HG02588 (cell line): ENCODE measurements around the gene GSAP.
A peak's percentile ranks its signal among the peaks of the same experiment; 100 is the strongest.
"Not testable (repeated sequence)": the region's sequence is repeated elsewhere in the genome, so short reads cannot be mapped to it uniquely, and the experiment has no call there.

Experiments used
- ATAC-seq: cut with Tn5 transposase; IDR thresholded peaks from one replicate; pipeline ENCODE4 v1.9.1; 2021; ENCODE audit warnings: mild to moderate bottlenecking, moderate library complexity; ENCODE audit not compliant: unreplicated experiment

The GSAP gene

GRCh38 chr7:77360969-77361368, 55.2 kb downstream of the GSAP start:
- no peak for ATAC-seq

- no peak for ATAC-seq
Measured at GRCh38 chr7:77360104-77360503, 56.0 kb downstream of the GSAP start.

GRCh38 chr7:77359599-77359998, 56.5 kb downstream of the GSAP start:
- ATAC-seq = no peak

GRCh38 chr7:77354914-77355313, 61.2 kb downstream of the GSAP start:
- ATAC-seq = no peak

GRCh38 chr7:77354484-77354883, 61.7 kb downstream of the GSAP start:
- ATAC-seq = no peak

GRCh38 chr7:77353911-77354310, 62.2 kb downstream of the GSAP start:
- ATAC-seq = no peak

GRCh38 chr7:77353407-77353721, 62.8 kb downstream of the GSAP start:
- ATAC-seq = no peak

- ATAC-seq = no peak
Measured at GRCh38 chr7:77352665-77353406, 63.3 kb downstream of the GSAP start.

GRCh38 chr7:77351539-77352004, 64.6 kb downstream of the GSAP start:
- peak; percentile 89 for ATAC-seq

- no peak for ATAC-seq
Measured at GRCh38 chr7:77349141-77349540, 67.0 kb downstream of the GSAP start.

- ATAC-seq = no peak
Measured at GRCh38 chr7:77348371-77348813, 67.8 kb downstream of the GSAP start.

GRCh38 chr7:77346441-77346840, 69.7 kb downstream of the GSAP start:
- no peak for ATAC-seq

- ATAC-seq = not testable (repeated sequence)
Measured at GRCh38 chr7:77345426-77345825, 70.7 kb downstream of the GSAP start.

- no peak for ATAC-seq
Measured at GRCh38 chr7:77339726-77340125, 76.4 kb downstream of the GSAP start.

- no peak for ATAC-seq
Measured at GRCh38 chr7:77338883-77339629, 77.1 kb downstream of the GSAP start.

GRCh38 chr7:77338260-77338659, 77.9 kb downstream of the GSAP start:
- no peak for ATAC-seq

GRCh38 chr7:77337456-77337990, 78.6 kb downstream of the GSAP start:
- no peak for ATAC-seq

GRCh38 chr7:77335581-77335980, 80.6 kb downstream of the GSAP start:
- no peak for ATAC-seq

GRCh38 chr7:77334039-77334438, 82.1 kb downstream of the GSAP start:
- not testable (repeated sequence) for ATAC-seq

GRCh38 chr7:77331938-77332695, 84.0 kb downstream of the GSAP start:
- ATAC-seq = peak; percentile 71

- peak; percentile 67 for ATAC-seq
Measured at GRCh38 chr7:77330169-77330882, 85.8 kb downstream of the GSAP start.
